ENCODE data around the gene PSG7. TPM values are rescaled to one million over a fixed set of nuclear protein-coding genes. Genes with fewer than 3 reads are reported as not detected.
"Not testable (repeated sequence)": the region's sequence is repeated elsewhere in the genome, so short reads cannot be mapped to it uniquely, and the experiment has no call there.

Gene PSG7
- not detected in 2 replicates for total RNA-seq

- intact Hi-C loops (cut with micrococcal nuclease) = not testable (repeated sequence)
Measured at GRCh38 chr19:42937107-42937506, at the start of gene PSG7. TSS of gene PSG7 (minus strand) at chr19:42937207. CDS start at chr19:42937076, 131 bp downstream.

GRCh38 chr19:42985588-42985987 lies 48.6 kb upstream of the PSG7 start:
- intact Hi-C loops (cut with micrococcal nuclease) = no loop called here

GRCh38 chr19:42982111-42982510 lies 45.1 kb upstream of the PSG7 start:
- intact Hi-C loops (cut with micrococcal nuclease) = not testable (repeated sequence)

- intact Hi-C loops (cut with micrococcal nuclease) = not testable (repeated sequence)
Measured at GRCh38 chr19:42971451-42971850, 34.4 kb upstream of the PSG7 start.

- intact Hi-C loops (cut with micrococcal nuclease) = no loop called here
Measured at GRCh38 chr19:42965176-42965575, 28.2 kb upstream of the PSG7 start.

- intact Hi-C loops (cut with micrococcal nuclease) = no loop called here
Measured at GRCh38 chr19:42961119-42961518, 24.1 kb upstream of the PSG7 start.

GRCh38 chr19:42952126-42952525 lies 15.1 kb upstream of the PSG7 start:
- intact Hi-C loops (cut with micrococcal nuclease) = not testable (repeated sequence)

- intact Hi-C loops (cut with micrococcal nuclease) = not testable (repeated sequence)
Measured at GRCh38 chr19:42951476-42951875, 14.5 kb upstream of the PSG7 start.

GRCh38 chr19:42942187-42942789 lies 5.3 kb upstream of the PSG7 start:
- intact Hi-C loops (cut with micrococcal nuclease) = no loop called here

- intact Hi-C loops (cut with micrococcal nuclease) = not testable (repeated sequence)
Measured at GRCh38 chr19:42934726-42935125, 2.3 kb downstream of the PSG7 start.

- intact Hi-C loops (cut with micrococcal nuclease) = not testable (repeated sequence)
Measured at GRCh38 chr19:42934183-42934582, 2.8 kb downstream of the PSG7 start.

GRCh38 chr19:42933412-42933811 lies 3.6 kb downstream of the PSG7 start:
- intact Hi-C loops (cut with micrococcal nuclease) = not testable (repeated sequence)

GRCh38 chr19:42932485-42933101 lies 4.4 kb downstream of the PSG7 start:
- intact Hi-C loops (cut with micrococcal nuclease) = not testable (repeated sequence)

GRCh38 chr19:42930214-42930613 lies 6.8 kb downstream of the PSG7 start:
- intact Hi-C loops (cut with micrococcal nuclease) = not testable (repeated sequence)

GRCh38 chr19:42928896-42929295 lies 8.1 kb downstream of the PSG7 start:
- intact Hi-C loops (cut with micrococcal nuclease) = no loop called here

GRCh38 chr19:42926781-42927180 lies 10.2 kb downstream of the PSG7 start:
- intact Hi-C loops (cut with micrococcal nuclease) = no loop called here

- intact Hi-C loops (cut with micrococcal nuclease) = not testable (repeated sequence)
Measured at GRCh38 chr19:42923106-42923505, 13.9 kb downstream of the PSG7 start.

GRCh38 chr19:42920971-42921370 lies 16.0 kb downstream of the PSG7 start:
- intact Hi-C loops (cut with micrococcal nuclease) = not testable (repeated sequence)

GRCh38 chr19:42919757-42920079 lies 17.3 kb downstream of the PSG7 start:
- intact Hi-C loops (cut with micrococcal nuclease) = no loop called here

GRCh38 chr19:42919070-42919756 lies 17.8 kb downstream of the PSG7 start:
- intact Hi-C loops (cut with micrococcal nuclease) = not testable (repeated sequence)

GRCh38 chr19:42918377-42919069 lies 18.5 kb downstream of the PSG7 start:
- intact Hi-C loops (cut with micrococcal nuclease) = not testable (repeated sequence)

GRCh38 chr19:42917634-42918033 lies 19.4 kb downstream of the PSG7 start, which contains the start of gene PSG6:
TSS of gene PSG6 (minus strand) at chr19:42917894. CDS start at chr19:42917792, 102 bp downstream.
- intact Hi-C loops (cut with micrococcal nuclease) = not testable (repeated sequence)
